CD8-positive, alpha-beta memory T cell (primary cell): ENCODE results near the gene NKX1-1. TPM values are rescaled to one million over a fixed set of nuclear protein-coding genes. Genes with fewer than 3 reads are reported as not detected.

Source experiments
- CTCF ChIA-PET: fragments of 350-600 bp; sonication (Branson Sonifier 250); formaldehyde crosslinking; loops from one replicate; lab custom pipeline; 2021; ENCODE audit warnings: antibody characterized with exemption; lab: Charles Lee
- POLR2A ChIA-PET: fragments of 350-600 bp; sonication (Branson Sonifier 250); formaldehyde crosslinking; loops from one replicate; lab custom pipeline; 2021; ENCODE audit warnings: antibody characterized with exemption; lab: Charles Lee
- DNase-seq, 5 donors: peaks; one replicate each; pipeline versions ENCODE4 v3.0.0 to v3.0.0-alpha.2; 2020 to 2022; ENCODE audit warnings: mixed read lengths in 1 of 5
- H3K27ac ChIP-seq: one replicate; pipeline ENCODE4 v1.7.0; 2013; ENCODE audit warnings: low read depth, mild to moderate bottlenecking, low read length, moderate library complexity
- H3K27me3 ChIP-seq: 2 replicates; pipeline ENCODE4 v1.7.0; 2013; ENCODE audit warnings: low read length, mild to moderate bottlenecking; ENCODE audit not compliant: insufficient read depth, poor library complexity, severe bottlenecking
- H3K36me3 ChIP-seq: 2 replicates; pipeline ENCODE4 v1.7.0; 2013; ENCODE audit warnings: mild to moderate bottlenecking, low read length, moderate library complexity; ENCODE audit not compliant: insufficient read depth
- H3K4me1 ChIP-seq: 2 replicates; pipeline ENCODE4 v1.7.0; 2013; ENCODE audit warnings: mild to moderate bottlenecking, low read length, moderate library complexity; ENCODE audit not compliant: insufficient read depth
- H3K4me3 ChIP-seq: 2 replicates; pipeline ENCODE4 v1.7.0; 2013; ENCODE audit warnings: mild to moderate bottlenecking, low read length
- H3K9me3 ChIP-seq: 2 replicates; pipeline ENCODE4 v1.7.0; 2013; ENCODE audit warnings: mild to moderate bottlenecking, low read length
- H3K27ac Mint-ChIP-seq, 8 donors: one replicate each; pipeline ENCODE4 v1.8.0; 2020 to 2021; ENCODE audit warnings: mixed read lengths in 8 of 8, mild to moderate bottlenecking in 6 of 8, inconsistent platforms in 3 of 8, moderate library complexity in 3 of 8
- H3K27me3 Mint-ChIP-seq, 2 donors: one replicate each; pipeline ENCODE4 v1.8.0; 2020 to 2021; ENCODE audit warnings: mixed read lengths in 2 of 2, mild to moderate bottlenecking in 1 of 2, moderate library complexity in 1 of 2
- H3K36me3 Mint-ChIP-seq, 3 donors: one replicate each; pipeline ENCODE4 v1.8.0; 2020 to 2021; ENCODE audit warnings: mixed read lengths in 3 of 3, inconsistent platforms in 1 of 3, mild to moderate bottlenecking in 1 of 3
- H3K4me1 Mint-ChIP-seq, 3 donors: one replicate each; pipeline ENCODE4 v1.8.0; 2020 to 2021; ENCODE audit warnings: mixed read lengths in 3 of 3, inconsistent platforms in 1 of 3, mild to moderate bottlenecking in 1 of 3
- H3K4me3 Mint-ChIP-seq, 7 donors: one replicate each; pipeline ENCODE4 v1.8.0; 2020 to 2021; ENCODE audit warnings: mixed read lengths in 7 of 7, mild to moderate bottlenecking in 6 of 7, moderate library complexity in 4 of 7, inconsistent platforms in 2 of 7
- H3K9me3 Mint-ChIP-seq, 5 donors: one replicate each; pipeline ENCODE4 v1.8.0; 2020 to 2022; ENCODE audit warnings: mixed read lengths in 5 of 5, mild to moderate bottlenecking in 3 of 5, moderate library complexity in 2 of 5, inconsistent platforms in 1 of 5
- polyA plus RNA-seq: library from polyadenylated mRNA; unstranded; fragments of 300-500 nt; fragmentation: Illumina TruSeq; gene quantifications from one replicate; pipeline ENCODE4 v1.2.3, GENCODE V29; 2021
- total RNA-seq, 2 experiments: library from RNA; stranded (reverse); gene quantifications; one replicate each; pipeline ENCODE4 v1.2.3, GENCODE V29; 2021

NKX1-1 gene
- total and polyA plus RNA-seq, 3 experiments from 2014 or later: not detected

DNA sequence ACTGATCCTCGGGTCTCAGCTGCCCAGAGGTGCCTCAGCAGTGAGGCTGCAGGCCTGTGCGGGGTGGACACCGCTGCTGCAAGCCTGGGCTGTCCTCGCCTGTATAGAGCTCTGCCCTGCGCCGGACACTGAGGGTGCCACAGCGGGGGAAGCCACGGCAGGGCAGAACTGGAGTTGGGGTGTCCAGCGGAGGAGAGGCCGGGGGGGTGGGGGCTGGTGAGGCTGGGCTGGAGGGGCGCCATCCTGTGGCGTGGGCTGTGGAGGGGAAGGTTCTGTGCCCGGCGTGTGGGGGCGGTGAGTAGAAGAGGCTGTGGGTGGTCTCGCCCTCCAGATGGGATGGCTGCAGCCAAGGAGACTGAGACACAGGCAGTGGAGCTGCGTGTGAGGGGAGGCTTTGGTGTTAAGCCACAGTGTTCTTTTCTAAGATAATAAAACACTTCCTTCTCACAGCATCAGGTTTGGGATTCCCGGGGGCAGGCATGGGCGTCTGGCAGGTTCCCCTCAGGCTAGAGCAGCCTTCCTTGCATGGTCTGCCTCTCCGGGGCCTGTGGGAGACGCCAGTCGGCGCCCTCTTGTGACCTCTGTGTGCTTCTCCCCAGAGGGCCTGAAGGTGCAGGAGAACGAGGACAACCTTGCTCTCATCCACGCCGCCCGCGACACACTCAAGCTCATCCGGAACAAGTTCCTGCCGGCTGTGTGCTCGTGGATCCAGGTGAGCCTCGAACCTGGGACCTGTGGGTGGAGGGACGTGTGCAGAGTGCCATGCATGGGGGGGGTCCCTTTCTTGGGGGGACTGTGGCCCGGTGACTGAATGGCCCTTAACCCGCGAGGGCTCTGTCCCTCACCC lies 51.9 kb downstream of the NKX1-1 start:
- H3K4me3 ChIP-seq: no peak overlapping the region
- H3K36me3 ChIP-seq: no peaks in the 10 kb centered on the region
- ChIA-PET CTCF (interaction anchor here (0.6 to 6.0 kb wide), 5 partner anchors 104 to 275 kb away, joined by 3 to 34 read pairs (median 4); no protein-coding TSS in a partner anchor), POLR2A (no interaction called here)
- H3K4me1 ChIP-seq: peaks cover 7% of the 10 kb centered on the region
- Mint-ChIP-seq H3K27ac (no peak overlapping the region), H3K4me1 (peaks cover 8 to 22% (median 15%) of the 10 kb centered on the region in 3 donors), H3K9me3 (no peaks in the 10 kb centered on the region), H3K36me3 (peaks cover 0 to 53% (median 0%) of the 10 kb centered on the region in 3 donors), H3K27me3 (no peaks in the 10 kb centered on the region), H3K4me3 (no peak overlapping the region)
- no peaks in the 10 kb centered on the region for H3K27me3 ChIP-seq
- no peak overlapping the region for H3K27ac ChIP-seq
- DNase-seq: no peak
- H3K9me3 ChIP-seq: no peaks in the 10 kb centered on the region

- ChIA-PET POLR2A (no interaction called here), CTCF (interaction anchor here (0.9 to 6.0 kb wide), 9 partner anchors 13 to 276 kb away, joined by 3 to 34 read pairs (median 4); no protein-coding TSS in a partner anchor)
- no peak for DNase-seq
- no peak overlapping the region for H3K4me3 ChIP-seq
- peaks cover 0 to 52% (median 5%) of the 10 kb centered on the region in 3 donors for H3K36me3 Mint-ChIP-seq
- no peak overlapping the region for H3K4me3 Mint-ChIP-seq
- H3K9me3 Mint-ChIP-seq: no peaks in the 10 kb centered on the region
- H3K27ac ChIP-seq: no peak overlapping the region
- H3K36me3 ChIP-seq: no peaks in the 10 kb centered on the region
- peaks cover 16 to 30% (median 23%) of the 10 kb centered on the region in 3 donors for H3K4me1 Mint-ChIP-seq
- no peaks in the 10 kb centered on the region for H3K9me3 ChIP-seq
- H3K27ac Mint-ChIP-seq: no peak overlapping the region
- H3K27me3 Mint-ChIP-seq: no peaks in the 10 kb centered on the region
- peaks cover 11% of the 10 kb centered on the region for H3K4me1 ChIP-seq
- no peaks in the 10 kb centered on the region for H3K27me3 ChIP-seq
These were observed 52.8 kb downstream of the NKX1-1 start for GRCh38 chr4:1353186-1354055.

Other genes starting within 250 kb of the NKX1-1 start
- 1 to 10 TPM; 2.7 to 3.1 TPM for gene SPON2, start 233.9 kb downstream of the NKX1-1 start, total RNA-seq
- 43.9 TPM for gene SPON2, start 233.9 kb downstream of the NKX1-1 start, polyA plus RNA-seq
- gene CTBP1, start 157.3 kb downstream of the NKX1-1 start, total RNA-seq: 100 to 1,000 TPM; 139 to 149 TPM
- gene CTBP1, start 157.3 kb downstream of the NKX1-1 start, polyA plus RNA-seq: 88.1 TPM
- gene MAEA, start 116.6 kb downstream of the NKX1-1 start, total RNA-seq: 10 to 100 TPM; 59.4 to 63.8 TPM
- gene MAEA, start 116.6 kb downstream of the NKX1-1 start, polyA plus RNA-seq: 75.3 TPM
- 10 to 100 TPM; 16.8 to 19.0 TPM for gene UVSSA, start 59.2 kb downstream of the NKX1-1 start, total RNA-seq
- gene UVSSA, start 59.2 kb downstream of the NKX1-1 start, polyA plus RNA-seq: 6.9 TPM